ENCODE results near the gene GCH1.
"Not testable (repeated sequence)": the region's sequence is repeated elsewhere in the genome, so short reads cannot be mapped to it uniquely, and the experiment has no call there.

GCH1 gene

DNA sequence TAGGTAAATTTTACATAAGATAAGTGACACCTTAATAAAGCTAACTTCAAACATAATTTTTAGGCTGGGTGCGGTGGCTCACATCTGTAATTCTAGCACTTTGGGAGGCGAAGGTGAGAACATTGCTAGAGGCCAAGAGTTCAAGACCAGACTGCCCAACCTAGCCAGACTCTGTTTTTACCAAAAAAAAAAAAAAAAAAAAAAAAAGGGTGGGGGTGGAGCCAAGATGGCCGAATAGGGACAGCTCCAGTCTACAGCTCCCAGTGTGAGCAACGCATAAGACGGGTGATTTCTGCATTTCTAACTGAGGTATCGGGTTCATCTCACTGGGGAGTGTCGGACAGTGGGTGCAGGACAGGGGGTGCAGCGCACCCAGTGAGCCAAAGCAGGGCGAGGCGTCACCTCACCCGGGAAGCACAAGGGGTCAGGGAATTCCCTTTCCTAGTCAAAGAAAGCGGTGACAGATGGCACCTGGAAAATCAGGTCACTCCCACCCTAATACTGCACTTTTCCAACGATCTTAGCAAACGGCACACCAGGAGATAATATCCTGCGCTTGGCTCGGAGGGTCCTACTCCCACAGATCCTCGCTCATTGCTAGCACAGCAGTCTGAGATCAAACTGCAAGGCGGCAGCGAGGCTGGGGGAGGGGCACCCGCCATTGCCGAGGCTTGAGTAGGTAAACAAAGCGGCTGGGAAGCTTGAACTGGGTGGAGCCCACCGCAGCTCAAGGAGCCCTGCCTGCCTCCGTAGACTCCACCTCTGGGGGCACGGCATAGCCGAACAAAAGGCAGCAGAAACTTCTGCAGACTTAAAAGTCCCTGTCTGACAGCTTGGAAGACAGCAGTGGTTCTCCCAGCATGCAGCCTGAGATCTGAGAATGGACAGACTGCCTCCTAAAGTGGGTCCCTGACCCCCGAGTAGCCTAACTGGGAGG is 32.2 kb downstream of the GCH1 start:
- DNase-seq (ENCODE audit: low read depth, low spot score): not testable (repeated sequence)

DNA sequence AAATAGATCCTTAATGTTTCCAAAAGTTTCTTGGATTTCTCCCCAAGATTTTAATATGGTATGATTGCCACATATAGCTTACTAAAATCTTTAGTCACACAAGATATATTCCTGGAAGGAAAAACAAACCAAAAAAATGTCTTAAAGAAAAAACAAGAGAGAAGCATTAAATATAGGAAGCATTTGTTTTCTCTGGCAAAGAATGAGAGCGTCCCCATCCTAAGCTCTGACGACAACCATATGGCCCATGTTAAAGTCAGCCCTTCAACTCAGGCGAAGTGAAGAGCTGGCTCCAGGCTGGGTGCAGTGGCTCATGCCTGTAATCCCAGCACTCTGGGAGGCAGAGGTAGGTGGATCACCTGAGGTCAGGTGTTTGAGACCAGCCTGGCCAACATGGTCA is 35.6 kb downstream of the GCH1 start:
- no peak for DNase-seq (ENCODE audit: low read depth, low spot score)

DNA sequence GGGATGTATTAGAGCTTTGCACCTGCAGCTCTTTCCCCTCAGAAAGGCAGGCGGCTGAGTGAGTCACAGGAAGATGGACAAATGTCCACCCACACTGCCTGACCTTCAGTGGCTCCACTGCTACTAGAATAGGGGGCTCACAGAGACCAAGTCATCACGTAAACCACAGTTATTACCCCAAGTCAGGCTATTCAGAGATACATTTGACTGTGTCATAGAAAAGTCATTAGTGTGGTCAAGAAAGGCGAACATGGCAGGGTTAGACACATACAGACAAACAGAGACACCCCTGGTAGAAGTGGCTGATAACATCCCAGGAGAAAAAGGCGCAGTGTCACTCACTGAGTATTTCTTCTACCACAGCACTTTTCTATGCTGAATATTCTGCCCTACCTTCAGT is 36.0 kb downstream of the GCH1 start:
- no peak for DNase-seq (ENCODE audit: low read depth, low spot score)

DNA sequence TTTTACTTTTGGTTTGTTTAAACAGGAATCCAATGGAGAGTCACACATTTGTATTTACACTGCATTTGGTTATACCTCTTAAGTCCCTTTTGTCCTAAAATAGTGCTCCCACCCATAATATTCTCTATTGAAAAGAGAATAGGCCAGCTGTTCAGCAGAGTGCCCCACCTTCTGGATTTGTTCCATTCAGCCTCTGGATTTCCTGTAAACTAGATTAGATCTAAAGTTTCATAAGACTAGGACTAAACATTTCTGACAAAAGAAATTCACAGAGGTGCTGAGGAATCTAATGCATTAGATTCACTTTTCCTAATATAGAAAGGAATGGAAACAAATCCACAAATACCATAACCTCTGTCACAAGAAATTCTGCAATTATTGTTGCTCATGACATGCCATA is 38.1 kb downstream of the GCH1 start:
- no peak for DNase-seq (ENCODE audit: low read depth, low spot score)

DNA sequence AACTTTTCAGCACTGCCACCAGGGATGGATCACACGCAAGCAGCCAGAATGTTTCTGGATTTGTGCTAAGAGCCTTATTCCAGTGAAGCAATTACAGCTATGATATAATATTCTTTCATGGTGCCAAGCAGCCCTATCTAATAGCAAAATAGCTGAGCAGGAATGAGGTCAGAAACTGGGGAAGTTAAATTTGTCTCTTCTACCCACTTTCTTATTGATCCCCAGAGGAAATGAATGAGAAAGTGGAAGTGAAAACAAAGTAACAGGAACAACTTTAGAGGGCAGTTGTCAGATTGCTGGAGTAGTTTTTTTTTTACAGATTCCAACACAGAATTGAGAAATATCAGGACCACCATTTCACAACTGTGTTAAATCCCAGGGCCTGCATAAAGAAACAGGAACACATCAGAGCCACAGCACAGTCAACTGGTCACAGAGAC is 44.8 kb downstream of the GCH1 start:
- no peak for DNase-seq (ENCODE audit: low read depth, low spot score)

DNA sequence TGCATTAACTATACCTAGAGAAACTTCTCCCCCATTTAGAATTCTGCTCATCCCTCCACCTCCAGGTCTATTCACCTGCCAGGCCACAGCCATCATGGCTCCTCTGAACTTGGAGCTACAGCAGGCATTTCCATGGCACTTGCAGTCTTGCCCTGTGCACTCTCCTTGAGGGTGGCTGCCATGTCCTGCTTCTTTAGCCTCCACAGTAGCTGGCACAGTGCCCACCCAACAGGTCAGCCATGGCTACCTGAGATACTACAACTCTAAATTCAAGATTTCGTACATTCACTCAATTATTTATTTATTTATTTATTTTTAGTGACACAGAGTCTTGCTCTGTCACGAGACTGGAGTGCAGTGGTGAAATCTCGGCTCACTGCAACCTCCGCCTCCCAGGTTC is 46.5 kb downstream of the GCH1 start:
- no peak for DNase-seq (ENCODE audit: low read depth, low spot score)

DNA sequence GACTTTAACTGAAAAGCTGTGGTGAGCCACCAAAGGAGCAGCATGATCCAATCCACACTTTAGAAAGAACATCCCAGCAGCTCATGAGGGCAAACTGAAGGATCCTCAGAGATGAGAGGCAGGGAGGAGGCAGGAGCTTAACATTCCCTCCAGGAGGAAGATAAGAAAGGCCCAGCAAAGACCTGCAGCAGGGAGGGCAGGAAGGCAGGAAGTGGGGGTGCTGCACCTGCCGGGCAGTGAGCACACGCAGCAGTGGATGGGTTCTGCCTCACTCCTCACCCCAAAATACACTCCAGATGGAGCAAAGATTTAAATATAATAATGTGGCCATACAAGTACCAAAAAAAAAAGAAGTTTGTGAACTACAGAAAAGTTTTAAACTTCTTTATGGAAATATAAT is 48.4 kb downstream of the GCH1 start:
- no peak for DNase-seq (ENCODE audit: low read depth, low spot score)

DNA sequence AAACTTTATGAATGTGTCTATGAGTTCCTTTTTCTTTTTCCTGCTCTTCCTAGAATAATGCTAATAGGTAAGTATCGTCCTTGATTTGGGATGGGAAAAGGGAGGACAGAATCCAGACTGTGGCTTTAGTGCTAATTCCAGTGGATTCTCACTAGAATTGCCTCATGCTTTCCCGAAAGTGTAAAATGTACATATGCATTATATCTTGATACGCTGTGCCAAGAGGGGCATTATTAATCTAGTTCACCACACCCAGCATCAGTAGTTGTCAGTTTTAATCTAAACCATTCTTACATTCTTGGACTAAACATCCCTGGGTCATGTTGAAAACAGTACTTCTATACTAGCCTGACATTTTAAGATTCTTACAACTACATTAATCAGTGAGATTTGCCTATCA is 49.3 kb downstream of the GCH1 start:
- no peak for DNase-seq (ENCODE audit: low read depth, low spot score)

DNA sequence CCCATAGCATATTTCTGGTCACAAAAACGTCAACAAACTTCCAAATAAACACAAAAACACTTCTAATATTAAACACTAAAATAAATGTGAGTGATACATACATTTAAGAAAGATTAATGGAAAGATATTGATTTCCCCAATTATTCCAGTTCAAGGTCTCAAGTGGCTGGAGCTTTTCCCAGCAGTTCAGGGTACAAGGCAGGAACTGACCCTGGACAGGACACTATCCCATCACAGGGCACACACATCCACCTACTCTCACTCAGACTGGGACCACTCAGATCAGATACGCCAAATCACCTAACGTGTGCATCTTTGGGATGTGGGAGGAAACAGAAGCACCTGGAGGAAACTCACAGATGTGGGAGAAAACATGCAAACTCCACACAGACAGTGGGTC is 50.4 kb downstream of the GCH1 start:
- DNase-seq (ENCODE audit: low read depth, low spot score): no peak

DNA sequence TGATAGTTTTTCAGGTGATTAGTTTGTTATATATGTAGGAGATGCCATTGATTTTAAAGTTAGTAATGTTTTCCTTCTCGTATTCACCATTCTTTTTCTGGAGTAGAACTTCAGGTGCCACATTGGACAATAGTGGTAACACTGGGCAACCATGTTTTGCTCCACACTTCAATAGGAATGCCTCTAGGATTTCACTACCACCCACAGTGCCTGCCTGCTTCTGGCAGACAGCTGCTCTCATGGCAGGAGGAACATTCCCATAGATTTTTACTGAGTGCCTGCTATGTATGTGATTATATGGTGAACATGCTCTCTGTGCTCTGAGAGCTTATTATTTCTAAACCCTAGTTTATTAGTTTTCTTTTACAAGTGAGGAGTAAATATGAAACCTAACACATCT is 53.7 kb downstream of the GCH1 start:
- DNase-seq (ENCODE audit: low read depth, low spot score): no peak

DNA sequence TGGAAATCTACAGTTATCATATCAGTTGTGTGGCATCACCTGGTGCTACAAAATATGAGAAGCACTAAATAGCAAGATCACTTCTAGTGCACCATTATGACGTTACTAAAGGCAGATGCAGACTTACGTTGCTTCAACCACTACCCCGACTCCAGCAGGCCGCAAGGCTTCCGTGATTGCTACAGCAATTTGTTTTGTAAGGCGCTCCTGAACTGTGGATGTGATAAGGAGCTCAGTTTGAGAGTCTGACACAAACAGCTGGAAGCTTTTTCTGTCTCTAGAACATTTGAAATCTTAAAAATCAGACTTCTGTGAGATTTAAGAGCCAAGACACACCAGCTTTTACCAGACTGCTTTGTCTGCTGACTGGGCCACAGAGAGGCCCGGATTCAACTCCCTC is 57.0 kb downstream of the GCH1 start:
- DNase-seq (ENCODE audit: low read depth, low spot score): no peak

DNA sequence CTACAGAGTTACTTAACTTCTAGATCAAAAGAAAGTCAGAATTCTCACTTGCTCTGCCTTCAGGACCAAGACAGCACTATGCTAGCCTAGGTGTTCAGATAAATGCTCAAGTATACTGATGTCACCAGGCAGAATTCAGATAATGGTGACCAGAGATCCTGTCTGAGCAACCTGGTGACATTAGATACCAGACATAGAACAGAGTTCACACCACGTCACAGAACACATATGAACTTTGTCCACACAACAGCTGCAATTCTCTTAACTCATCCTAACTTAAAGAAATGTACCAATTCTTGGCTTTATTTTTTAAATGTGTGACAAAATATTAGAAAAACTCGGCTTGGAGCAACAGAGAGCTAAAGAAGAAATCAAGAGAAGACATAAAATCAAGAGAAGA is 58.1 kb downstream of the GCH1 start:
- no peak for DNase-seq (ENCODE audit: low read depth, low spot score)

DNA sequence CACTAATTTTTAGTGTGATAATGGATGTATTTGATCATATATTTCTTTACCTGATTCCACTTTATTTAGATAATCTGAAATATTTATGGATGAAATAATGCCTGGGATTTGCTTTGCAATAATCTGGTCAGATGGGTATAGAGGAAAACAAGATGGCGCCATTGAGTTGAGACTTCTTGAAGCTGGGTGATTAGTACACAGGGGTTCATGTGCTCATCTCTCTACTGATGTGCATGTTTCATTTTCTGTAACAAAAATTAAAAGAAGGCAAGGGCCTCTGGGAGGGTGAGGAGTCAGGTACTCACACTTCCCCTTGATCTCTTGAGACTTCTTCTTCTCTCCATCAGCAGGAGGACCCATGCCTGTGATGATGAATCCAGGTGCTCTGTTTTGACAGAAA is 61.8 kb downstream of the GCH1 start:
- no peak for DNase-seq (ENCODE audit: low read depth, low spot score)

DNA sequence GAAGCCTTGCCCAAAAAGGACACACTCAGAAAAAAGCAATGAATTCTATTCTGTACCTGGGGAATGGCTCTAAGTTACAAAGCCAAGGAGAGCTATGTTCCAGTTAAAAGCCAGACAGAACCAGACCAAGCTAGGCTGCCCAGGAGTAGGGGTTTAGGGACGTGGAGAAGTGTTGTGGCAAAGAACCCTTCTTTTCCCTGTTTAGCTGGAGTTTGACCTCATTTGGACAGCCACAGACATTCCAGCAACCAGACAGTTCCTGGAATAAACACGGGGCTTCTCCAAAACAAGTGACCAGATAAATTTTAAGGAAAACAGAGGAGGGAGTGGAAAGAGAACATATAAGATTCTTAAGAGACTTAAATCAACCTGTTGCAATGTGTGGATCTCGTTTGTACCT is 62.3 kb downstream of the GCH1 start:
- DNase-seq (ENCODE audit: low read depth, low spot score): no peak

DNA sequence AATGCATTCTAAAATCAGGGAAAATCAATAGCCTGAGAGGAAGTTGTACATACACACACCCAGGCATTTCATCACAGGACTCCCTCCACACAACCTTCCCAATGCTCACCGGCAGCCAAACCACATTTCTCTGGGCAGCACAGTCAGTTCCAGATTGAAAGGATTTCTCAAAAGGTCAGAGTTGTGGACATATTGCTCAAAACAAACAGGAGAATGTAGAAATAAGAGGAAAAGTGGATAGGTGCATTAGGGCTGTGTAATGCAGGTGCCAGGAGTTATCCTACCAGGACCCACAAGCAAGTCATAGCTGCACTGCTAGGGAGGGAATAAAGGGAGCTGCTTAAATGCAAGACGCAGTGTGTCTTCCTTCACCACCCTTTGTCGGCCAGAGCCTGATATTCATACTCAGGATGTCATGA is 62.9 kb downstream of the GCH1 start:
- no peak for DNase-seq (ENCODE audit: low read depth, low spot score)

DNA sequence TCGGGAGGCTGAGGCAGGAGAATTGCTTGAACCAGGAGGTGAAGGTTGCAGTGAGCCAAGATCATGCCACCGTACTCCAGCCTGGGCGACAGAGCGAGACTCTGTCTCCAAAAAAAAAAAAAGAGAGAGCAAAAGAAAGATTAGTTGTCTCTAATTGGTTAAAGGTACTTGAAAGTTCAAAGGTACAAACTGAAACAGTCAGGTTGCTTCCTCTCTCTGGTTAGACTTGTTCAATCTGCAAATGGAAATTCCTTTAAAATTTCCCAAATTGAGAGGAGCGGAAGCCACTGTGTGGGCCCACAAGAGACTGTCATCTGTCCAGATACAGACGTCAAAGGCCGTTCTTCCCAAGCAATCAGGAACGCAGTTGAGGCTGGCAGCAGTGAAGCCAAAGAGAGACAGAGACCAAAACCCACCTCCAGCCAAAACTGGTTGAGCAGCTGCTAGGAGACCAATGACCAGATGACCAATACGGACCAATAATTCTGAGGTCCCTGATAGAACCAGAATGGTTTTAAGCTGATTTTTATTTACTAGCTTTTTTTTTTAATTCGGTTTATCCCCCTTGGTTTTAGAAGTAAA is 63.6 kb downstream of the GCH1 start:
- no peak for DNase-seq (ENCODE audit: low read depth, low spot score)

DNA sequence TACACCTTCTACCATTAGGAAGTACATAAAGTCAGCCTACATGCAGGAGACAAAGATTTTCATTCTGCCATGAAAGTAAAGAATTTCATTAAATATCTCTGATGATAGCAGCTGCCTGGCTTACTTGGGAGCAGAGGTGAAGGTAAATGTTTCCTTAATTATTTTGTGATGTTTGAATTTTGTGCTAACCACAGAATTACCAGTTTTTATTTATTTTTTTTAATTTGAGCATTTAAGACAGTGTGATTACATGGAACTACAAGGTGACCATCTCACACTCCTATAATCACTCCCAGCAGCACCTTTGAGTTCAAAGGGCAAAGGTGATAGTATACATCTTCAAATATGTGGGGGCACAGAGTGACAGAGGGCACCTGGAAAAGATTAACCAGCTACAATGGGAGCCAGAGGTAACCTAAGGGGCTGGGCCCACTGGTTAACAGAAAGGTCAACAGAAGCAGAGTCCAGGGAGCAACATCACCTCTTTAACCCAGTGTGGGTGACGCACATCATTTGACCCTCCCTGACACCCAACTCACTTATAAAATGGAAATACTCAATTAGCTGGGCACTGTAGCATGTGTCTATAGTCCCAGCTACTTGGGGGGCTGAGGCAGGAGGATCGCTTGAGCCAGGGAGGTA is 65.0 kb downstream of the GCH1 start:
- DNase-seq (ENCODE audit: low read depth, low spot score): no peak

DNA sequence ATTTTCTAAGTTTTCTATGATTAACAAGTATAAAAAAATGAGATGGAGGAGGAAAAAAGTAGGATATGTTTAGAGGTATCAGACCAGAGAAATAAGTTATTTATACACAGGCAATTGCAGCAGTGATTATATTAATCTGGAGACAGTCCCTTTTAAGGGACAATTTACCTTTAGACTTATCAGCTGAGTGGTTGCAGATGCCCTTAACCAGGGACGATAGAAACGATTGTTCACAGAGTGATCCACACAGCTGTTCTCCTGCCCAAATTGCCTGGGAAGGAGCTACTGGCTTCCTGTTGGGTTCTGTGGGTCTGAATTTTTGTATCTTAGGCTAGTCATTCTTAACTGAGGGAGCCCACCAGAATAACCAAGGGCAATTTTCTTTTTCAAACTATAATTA is 66.4 kb downstream of the GCH1 start:
- DNase-seq (ENCODE audit: low read depth, low spot score): no peak

DNA sequence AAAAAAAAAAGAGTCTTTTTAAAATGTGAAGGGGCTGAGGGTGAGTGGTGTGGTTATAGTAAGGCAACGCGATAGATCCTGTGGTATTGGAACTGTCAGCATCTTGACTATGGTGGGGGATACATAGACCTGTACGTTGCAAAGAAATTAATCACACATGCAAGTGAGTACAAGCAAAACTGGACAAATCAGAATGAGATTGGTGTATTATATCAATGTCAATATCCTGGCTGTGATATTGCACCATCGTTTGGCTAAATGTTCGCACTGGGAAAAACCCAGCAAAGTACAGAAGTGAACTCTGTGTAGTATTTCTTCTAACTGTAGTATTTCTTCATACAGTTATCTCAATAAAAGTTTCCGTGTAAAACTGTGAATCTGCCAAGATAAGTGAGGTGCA is 67.9 kb downstream of the GCH1 start:
- no peak for DNase-seq (ENCODE audit: low read depth, low spot score)

DNA sequence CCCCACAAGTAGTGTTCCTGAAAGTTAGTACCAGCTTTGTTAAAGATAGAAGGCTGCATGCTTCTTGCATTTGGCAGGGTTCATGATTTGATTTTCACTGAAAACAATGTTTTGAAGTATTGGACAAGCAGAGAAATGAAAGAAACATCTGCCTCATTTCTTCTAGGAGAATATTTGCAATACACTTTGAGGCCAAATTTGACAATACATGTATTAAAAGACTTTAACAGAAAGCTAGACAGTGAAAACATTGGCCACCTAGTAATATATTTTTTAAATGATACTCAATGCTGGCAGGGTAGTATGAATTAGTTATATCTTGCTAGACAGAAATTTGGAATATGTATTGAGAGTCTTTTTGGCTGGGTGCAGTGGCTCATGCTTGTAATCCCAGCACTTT is 68.5 kb downstream of the GCH1 start:
- DNase-seq (ENCODE audit: low read depth, low spot score): no peak

DNA sequence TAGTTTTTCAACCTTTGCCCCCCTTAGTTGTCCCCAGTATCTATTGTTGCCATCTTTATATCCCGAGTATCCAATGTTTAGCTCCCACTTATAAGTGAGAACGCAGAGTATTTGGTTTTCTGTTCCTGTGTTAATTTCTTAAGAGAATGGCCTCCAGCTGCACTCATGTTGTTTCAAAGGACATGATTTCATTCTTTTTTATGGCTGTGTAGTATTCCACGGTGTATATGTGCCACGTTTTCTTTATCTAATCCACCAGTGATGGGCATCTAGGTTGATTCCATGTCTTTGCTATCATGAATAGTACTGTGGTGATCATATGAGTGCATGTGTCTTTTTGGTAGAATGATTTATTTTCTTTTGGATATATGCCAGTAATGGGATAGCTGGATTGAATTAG is 72.0 kb downstream of the GCH1 start:
- DNase-seq (ENCODE audit: low read depth, low spot score): no peak

DNA sequence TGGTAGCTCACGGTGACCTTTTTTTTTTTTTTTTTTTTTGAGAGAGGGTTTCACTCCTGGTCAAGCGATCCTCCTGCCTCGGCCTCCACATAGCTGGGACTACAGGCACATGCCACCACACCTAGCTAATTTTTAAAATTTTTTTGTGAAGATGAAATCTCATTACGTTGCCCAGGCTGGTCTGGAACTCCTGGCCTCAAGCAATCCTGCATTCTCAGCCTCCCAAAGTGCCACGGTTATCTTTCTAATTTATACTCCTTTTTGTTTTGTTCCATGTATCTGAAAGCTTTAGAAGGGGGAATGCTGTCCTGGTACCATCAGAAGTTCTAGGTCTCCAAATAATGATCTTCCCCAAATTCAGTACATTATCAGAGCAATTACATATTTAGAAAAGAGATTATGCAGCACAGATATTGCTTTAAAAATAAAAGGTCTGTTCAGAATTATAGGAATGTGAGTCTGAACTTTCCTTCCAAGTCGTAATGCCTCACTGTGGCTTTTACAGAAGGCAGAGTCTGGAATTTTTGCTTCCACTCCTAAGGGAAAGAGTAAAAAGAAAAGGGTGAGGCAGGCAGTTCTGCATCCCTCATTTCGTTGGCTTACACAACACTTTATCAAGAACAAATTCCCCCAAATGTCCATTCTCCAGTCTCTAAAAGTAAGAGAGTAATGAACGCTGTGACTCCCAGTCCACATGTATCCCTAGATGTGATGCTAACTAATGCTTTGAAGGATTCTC is 73.0 kb downstream of the GCH1 start:
- no peak for DNase-seq (ENCODE audit: low read depth, low spot score)

All from brain pericyte (primary cell).